Mammary epithelial cell (primary cell): Measurements from ENCODE around the gene SSB.

Experiments used
- CTCF ChIP-seq, 2 donors: IDR thresholded peaks in 1 of 2; conservative IDR thresholded peaks in 1 of 2; 2 replicates each; pipeline ENCODE4 v1.5.1; 2011 to 2012; ENCODE audit warnings: inconsistent platforms in 2 of 2, low read length in 2 of 2, mild to moderate bottlenecking in 2 of 2, control low read depth in 1 of 2, low read depth in 1 of 2; ENCODE audit not compliant: insufficient read depth in 1 of 2; ENCODE audit errors: extremely low read depth in 1 of 2
- EZH2 ChIP-seq: IDR thresholded peaks from 2 replicates; pipeline ENCODE4 v1.6.1; 2012; ENCODE audit warnings: low read length, inconsistent platforms, borderline replicate concordance

GRCh38 chr2:169849710-169850109 is 51.0 kb downstream of the SSB start:
- TF ChIP-seq CTCF (conservative IDR thresholded peaks at IDR 0.05 in 1 of 2, IDR thresholded peaks at IDR 0.05 in 1 of 2; ENCODE audit: extremely low read depth in 1 of 2, insufficient read depth in 1 of 2, low read depth in 1 of 2, low read length in 2 of 2) (no peak), EZH2 (no peak)
